ENCODE results near the gene DDIT4L.

DNA sequence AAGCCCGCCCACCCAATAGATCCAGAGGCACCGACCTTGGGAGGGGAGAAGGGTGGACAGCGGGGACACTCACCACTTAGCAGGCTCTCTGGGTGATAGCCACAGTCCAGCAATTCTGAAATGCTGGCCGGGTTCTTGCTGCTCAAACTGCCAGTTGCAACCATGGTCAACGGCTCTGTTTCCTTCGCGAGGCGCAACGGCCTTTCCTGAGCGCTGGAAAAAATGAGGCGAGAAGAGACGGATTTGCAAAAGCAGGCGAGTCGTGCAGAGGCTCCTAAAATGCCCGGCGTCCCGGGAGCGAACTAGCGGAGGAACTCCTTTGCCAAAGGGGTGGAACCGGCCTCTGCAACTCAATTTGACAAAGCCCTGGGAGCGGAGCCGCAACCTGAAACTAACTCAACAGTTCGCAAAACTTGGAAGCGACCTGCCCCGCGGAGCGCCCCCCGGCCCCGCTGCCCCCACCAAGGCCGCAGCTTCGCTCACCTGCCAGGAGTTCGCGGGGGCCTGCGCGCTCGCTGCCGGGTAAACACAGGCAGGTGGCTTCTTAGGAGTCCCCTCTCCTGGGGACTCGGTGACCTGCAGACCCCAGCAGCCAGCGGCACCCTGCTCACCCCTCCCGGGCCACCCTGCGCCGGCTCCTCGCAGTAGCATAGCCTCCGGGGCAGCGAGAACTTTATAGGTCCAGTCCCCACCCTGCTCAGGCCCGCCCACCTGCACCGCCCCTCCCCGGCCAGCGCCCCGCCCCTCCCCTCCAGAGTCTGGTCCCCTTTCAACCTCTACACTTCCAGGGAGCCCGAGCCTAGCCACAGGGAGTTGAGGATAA, at the start of gene DDIT4L:
- TF ChIP-seq, protein P1, sequence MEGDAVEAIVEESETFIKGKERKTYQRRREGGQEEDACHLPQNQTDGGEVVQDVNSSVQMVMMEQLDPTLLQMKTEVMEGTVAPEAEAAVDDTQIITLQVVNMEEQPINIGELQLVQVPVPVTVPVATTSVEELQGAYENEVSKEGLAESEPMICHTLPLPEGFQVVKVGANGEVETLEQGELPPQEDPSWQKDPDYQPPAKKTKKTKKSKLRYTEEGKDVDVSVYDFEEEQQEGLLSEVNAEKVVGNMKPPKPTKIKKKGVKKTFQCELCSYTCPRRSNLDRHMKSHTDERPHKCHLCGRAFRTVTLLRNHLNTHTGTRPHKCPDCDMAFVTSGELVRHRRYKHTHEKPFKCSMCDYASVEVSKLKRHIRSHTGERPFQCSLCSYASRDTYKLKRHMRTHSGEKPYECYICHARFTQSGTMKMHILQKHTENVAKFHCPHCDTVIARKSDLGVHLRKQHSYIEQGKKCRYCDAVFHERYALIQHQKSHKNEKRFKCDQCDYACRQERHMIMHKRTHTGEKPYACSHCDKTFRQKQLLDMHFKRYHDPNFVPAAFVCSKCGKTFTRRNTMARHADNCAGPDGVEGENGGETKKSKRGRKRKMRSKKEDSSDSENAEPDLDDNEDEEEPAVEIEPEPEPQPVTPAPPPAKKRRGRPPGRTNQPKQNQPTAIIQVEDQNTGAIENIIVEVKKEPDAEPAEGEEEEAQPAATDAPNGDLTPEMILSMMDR (IDR thresholded peaks at IDR 0.05) = no peak
- no peak for TF ChIP-seq POLR2A (IDR thresholded peaks at IDR 0.05)
